ENCODE measurements around the gene DENND1A.
"Not testable (repeated sequence)": the region's sequence is repeated elsewhere in the genome, so short reads cannot be mapped to it uniquely, and the experiment has no call there.

DENND1A gene

GRCh38 chr9:123929870-123930831 lies at the start of gene DENND1A:
TSS of gene DENND1A (minus strand) at chr9:123930126. CDS start at chr9:123929905, 221 bp downstream.
- in situ Hi-C loops (cut with HindIII; ENCODE audit: low sequenced_read_pairs) = loop anchor here (5.0 kb wide), 3 partner anchors 38 to 98 kb away; partner anchors contain the start of gene LHX2

DNA sequence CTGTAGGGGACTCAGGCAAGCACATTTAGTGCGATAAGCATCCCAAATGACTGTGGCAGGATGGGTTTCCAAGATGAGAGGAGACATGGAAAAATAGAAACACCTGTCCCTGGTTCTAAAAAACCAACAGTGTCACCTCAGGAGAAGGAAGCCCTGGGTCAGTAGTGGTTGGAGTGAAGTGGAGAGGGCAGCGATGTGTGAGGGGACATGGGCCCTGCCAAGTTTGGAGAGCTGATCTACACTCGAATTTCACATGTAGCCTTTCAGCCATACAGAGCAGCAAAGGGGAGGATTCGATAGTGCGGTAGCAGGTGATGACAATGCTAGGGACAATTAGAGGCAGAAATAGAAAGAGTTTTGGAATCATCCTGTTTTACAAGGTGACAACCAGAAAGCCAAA lies 49.1 kb upstream of the DENND1A start:
- in situ Hi-C loops (cut with HindIII; ENCODE audit: low sequenced_read_pairs) = no loop called here

DNA sequence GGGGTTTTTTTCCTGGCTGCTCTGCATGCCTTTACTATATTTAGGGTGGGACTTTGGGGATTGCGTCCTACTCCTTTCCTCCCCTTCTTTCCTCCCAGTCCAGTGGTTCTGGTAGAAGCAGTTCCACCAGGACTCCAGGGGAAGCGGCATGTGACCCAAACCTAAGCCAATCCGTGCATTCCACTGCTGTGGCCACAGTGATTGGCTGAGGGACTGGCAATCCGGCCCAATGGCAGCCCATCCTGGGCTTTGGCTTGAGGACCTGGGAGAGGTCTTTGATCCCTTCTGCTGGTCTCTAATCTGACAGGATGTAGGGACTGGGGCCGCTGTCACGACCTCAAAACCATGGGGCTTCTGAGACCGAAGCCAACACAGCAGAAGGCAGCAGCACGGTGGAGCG lies 46.7 kb upstream of the DENND1A start:
- in situ Hi-C loops (cut with HindIII; ENCODE audit: low sequenced_read_pairs) = not testable (repeated sequence)

GRCh38 chr9:123975871-123976270 lies 45.9 kb upstream of the DENND1A start:
- in situ Hi-C loops (cut with HindIII; ENCODE audit: low sequenced_read_pairs) = no loop called here

- in situ Hi-C loops (cut with HindIII; ENCODE audit: low sequenced_read_pairs) = no loop called here
These were observed 44.5 kb upstream of the DENND1A start for GRCh38 chr9:123974471-123974870.

DNA sequence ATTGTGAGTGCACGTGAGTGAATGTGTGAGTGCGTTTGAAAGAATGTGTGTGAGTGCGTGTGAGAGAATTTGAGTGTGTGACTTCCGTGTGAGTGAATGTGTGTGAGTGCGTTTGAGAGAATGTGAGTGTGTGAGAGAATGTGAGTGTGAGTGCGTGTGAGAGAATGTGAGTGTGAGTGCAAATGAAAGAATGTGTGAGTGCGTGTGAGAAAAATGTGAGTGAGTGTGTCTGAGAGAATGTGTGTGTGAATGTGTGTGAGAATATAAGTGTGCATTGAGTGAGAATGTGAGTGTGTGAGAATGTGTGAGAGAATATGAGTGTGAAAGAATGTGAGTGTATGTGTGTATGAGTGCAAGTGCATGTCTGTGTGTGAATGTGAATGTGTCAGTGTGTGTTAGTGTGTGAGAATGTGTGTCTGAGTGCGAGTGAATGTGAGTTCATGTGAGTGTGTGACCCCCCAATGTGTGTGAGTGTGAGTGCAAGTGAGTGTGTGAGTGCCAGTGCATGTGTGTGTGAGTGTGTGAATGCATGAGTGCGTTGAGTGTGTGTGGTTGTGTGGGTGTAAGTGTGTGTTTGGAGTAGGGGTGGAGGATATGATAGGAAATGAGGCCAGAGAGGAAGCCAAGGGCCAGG lies 43.8 kb upstream of the DENND1A start:
- in situ Hi-C loops (cut with HindIII; ENCODE audit: low sequenced_read_pairs) = no loop called here

DNA sequence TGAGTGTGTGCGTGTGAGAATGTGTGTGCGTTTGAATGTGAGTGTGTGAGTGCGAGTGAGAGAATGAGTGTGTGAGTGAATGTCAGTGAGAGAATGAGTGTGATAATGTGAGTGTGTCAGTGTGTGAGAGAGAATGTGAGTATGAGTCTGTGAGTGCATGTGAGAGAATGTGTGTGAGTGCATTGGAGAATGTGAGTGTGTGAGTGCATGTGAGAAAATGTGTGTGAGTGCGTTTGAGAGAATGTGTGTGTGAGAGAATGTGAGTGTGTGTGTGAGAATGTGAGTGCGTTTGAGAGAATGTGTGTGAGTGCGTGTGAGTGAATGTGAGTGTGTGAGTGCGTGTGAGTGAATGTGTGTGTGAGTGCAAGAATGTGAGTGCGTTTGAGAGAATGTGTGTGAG lies 42.7 kb upstream of the DENND1A start:
- in situ Hi-C loops (cut with HindIII; ENCODE audit: low sequenced_read_pairs) = no loop called here

- in situ Hi-C loops (cut with HindIII; ENCODE audit: low sequenced_read_pairs) = no loop called here
These were observed 37.4 kb upstream of the DENND1A start for GRCh38 chr9:123967323-123967722.

DNA sequence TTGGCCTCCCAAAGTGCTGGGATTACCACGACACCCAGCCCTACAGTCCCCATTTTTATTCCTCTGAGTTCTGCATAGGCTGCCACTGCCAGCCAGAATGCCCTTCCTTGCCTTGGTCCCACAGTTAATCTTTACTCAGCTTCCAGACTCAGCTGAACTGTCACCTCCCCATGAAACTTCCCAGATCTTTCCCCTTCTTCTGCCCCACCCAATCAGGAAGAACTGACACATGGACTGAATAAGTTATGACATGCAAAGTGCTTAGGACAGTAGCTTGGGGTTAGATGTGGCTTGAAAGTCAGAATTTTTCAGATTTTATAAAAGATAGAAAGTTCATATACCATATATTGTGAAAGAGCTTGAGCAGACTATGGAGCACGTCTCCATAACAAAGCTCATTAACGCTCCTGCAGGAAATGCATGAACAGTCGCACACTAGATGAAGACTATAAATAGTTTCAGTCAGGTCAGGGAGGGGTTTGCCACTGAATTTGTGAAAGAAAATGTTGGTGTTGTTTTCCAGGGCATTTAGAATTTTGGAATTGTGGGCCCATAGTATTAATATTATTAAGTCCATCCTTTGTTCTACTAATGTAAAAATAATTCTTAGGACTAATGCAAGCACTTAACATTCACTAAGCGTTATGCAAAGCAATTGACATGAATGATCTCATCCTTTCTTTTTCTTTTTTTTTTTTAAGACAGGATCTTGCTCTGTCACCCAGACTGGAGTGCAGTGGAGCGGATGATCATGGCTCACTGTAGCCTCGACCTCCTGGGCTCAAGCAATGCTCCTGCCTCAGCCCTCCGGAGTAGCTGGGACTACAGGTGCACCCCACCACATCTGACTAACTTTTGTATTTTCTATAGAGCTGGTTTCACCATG lies 36.1 kb upstream of the DENND1A start:
- in situ Hi-C loops (cut with HindIII; ENCODE audit: low sequenced_read_pairs) = no loop called here

DNA sequence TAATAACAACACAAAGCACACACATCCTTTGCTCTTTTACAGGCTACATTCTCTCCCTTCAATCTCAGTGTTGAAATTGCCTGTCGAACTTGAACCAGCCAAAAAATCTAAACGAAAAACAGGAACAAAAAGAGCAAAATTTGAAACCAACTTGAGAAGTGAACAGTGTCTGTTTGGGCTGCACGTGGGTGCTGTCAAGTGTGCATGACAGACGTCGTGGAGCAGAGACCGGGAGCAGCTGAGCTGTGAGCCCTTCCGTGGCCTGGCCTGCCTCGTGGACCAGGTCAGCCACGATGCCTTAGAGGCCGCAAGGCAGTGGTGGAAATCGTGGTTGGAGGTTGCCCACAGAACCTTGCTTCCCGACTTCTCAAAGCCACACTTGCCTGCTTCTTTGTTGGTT lies 34.8 kb upstream of the DENND1A start:
- in situ Hi-C loops (cut with HindIII; ENCODE audit: low sequenced_read_pairs) = no loop called here

DNA sequence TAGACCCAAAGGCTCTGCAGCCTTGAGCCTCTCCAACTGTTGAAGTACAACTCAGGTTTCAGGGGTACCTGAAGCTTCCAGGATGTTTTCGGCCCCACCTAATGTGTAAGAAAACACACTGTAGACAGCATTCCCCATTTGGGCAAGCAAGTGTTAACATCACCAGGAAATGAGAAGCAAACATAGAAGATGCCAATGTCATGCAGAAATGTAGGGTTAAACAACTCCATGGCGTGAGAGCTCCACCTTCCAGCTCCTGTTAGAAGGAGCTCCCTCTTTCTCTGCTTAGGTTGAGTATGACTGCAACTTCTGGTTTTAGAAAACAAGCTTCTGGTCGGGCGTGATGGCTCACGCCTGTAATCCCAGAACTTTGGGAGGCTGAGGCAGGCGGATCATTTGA lies 31.0 kb upstream of the DENND1A start:
- in situ Hi-C loops (cut with HindIII; ENCODE audit: low sequenced_read_pairs) = no loop called here

DNA sequence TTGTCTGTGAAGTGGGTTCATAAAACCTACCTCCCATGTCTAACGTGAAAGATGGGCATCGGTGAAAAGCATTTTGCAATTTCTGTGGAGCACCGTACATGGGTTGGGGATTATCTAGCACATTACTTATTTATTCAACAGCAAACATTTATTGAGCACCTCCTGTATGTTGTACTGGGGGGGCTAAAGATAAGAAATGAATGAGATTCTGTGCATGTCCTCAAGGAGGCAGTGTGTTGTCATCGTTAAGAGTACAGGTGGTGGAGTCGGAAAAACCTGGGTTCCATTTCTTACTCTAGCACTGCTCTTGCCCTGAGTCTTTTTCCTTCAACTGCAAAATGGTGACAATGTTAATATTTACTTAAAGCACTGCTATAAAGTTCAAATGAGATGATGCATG lies 30.4 kb upstream of the DENND1A start:
- in situ Hi-C loops (cut with HindIII; ENCODE audit: low sequenced_read_pairs) = no loop called here

DNA sequence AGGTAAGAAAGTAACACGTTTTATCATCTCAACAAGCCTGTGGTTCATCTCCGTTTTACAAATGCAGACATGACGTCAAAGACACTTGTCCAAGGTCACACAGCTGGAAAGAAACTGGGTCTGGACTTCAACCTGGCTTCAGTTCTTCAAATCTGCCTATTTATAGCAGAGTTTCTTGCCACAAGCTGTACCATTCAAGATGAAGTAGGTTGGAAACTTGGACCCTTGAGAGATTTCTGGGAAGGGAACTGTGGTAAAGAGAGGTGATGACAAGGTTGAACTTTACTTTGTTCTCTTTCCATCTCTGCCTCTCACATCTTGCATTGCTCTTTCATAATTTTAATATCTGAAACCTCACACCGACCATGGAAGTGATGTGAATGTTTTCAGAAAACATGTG lies 29.9 kb upstream of the DENND1A start:
- in situ Hi-C loops (cut with HindIII; ENCODE audit: low sequenced_read_pairs) = no loop called here

DNA sequence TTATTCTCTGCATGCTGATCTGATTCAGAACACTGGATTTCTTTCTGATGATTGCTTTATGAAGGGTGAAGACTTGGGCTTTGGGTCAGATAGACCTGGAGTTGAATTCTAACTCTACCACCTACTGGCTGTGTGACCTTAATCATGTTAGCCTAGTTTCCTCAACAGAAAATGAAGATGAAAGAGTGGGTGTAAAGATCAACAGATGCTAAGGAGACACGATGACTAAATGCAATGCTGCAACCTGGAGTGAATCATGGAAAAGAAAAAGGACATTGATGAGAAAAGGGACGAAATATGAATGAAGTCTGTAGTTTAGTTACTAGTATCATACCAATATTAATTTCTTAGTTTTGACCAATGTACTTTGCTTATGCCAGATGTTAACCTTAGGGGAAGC lies 27.8 kb upstream of the DENND1A start:
- in situ Hi-C loops (cut with HindIII; ENCODE audit: low sequenced_read_pairs) = no loop called here

DNA sequence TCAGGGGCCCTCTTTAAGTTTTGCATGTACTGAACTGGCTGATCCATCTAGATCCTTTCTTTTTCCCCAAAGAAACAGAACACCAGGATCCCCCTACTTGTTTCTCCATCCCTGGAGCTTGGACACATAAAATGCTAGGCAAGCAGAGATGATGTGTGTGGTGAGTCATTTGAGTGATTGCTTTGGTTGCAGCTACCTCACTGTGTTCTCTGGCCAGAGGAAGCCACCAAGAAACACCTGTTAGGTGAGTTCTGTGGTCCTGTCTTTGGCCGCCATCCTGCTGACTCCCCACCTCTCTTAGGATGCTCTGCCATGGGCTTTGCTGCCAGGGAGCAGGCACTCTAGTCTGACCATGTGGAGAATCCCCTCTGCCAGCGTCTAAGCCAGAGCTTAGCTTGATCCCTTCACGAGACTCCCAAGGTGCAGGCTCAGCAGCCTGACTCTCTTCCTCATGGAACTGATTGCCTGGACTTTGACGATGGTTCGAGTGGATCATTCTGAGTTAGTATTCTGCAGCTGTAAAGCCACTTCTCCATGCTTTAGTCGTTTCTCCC lies 27.3 kb upstream of the DENND1A start:
- in situ Hi-C loops (cut with HindIII; ENCODE audit: low sequenced_read_pairs) = no loop called here

DNA sequence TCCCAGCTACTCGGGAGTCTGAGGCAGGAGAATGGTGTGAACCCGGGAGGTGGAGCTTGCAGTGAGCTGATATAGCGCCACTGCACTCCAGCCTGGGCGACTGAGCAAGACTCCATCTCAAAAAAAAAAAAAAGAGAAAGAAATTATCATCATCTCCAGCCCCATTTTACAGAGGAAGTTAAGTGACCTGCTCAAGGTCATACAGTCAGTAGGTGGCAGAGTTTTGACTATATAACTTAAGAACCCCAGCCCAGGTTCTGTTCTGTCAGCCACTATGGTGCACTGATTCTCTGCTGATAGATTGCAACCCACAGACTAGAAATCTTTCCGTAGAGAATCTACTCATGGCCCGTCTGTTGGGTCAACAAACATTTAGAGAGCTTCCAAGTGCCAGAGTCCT lies 25.7 kb upstream of the DENND1A start:
- in situ Hi-C loops (cut with HindIII; ENCODE audit: low sequenced_read_pairs) = no loop called here

DNA sequence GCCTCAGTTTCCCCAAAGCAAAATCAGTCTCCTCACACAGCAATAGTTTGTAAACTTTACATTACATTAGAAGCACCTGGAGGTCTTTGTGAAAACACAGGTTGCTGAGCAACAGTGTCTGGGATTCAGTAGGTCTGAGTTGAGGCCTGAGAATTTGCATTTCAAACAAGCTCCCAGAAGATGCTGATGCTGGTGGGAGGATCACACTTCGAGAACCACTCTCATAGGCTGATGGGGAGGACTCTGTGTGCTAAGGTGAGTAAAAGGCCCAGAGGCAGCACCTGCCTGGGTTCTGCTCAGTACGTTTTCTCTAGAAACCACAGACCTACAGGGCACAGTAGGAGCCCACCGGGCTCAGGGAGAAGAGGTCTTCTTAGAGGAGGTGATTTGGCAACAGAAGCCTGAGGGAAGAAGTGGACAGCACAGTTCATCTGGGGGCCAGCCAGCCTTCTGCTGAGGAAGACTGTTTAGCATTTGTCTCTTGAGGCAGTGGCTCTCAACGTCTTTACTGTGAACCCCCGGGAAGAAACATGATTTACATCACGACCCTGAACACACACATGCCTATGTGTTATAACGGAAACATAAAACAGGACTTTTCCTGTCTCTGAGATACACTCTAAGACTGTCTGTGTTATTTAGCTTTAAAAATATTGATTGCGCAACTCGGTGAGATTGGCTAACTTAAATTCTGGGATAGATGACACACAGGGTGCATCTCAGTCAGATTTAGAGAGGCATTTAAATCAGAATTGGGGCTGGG lies 24.8 kb upstream of the DENND1A start:
- in situ Hi-C loops (cut with HindIII; ENCODE audit: low sequenced_read_pairs) = no loop called here

GRCh38 chr9:123952641-123953495 lies 22.9 kb upstream of the DENND1A start:
- in situ Hi-C loops (cut with HindIII; ENCODE audit: low sequenced_read_pairs) = no loop called here

DNA sequence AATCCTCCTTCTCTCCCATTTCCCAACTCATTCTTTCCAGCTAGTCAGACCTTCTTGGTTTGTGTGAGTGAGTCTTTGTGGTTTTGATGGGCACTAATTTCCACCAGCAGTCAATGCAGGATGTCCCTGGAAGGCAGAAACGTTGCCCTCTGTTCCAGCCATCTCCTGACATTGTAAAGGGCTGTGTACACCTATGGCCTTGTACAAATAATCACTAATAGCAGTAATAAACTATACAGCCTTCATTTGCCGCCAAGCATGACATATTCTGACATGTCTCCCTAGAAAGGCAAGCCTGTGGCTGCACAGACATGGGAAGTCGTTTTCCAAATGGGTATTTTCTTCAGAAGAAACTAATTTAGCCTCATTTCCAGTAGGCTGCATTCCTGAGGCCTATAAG lies 18.4 kb upstream of the DENND1A start:
- in situ Hi-C loops (cut with HindIII; ENCODE audit: low sequenced_read_pairs) = no loop called here

All from endothelial cell of hepatic sinusoid (primary cell).